Activated naive CD4-positive, alpha-beta T cell treated with anti-CD3 and anti-CD28 coated beads, Interleukin-2, amount 50 U/mL, for 24 hours (primary cell): ENCODE measurements around the gene ZNF513.

Experiments
- H3K27ac Mint-ChIP-seq: one replicate; pipeline ENCODE4 v1.8.0; 2021; ENCODE audit warnings: mild to moderate bottlenecking, mixed read lengths
- H3K27me3 Mint-ChIP-seq: one replicate; pipeline ENCODE4 v1.8.0; 2021; ENCODE audit warnings: mixed read lengths
- H3K36me3 Mint-ChIP-seq: one replicate; pipeline ENCODE4 v1.8.0; 2021; ENCODE audit warnings: mixed read lengths
- H3K4me1 Mint-ChIP-seq: one replicate; pipeline ENCODE4 v1.8.0; 2021; ENCODE audit warnings: mixed read lengths
- H3K4me3 Mint-ChIP-seq: one replicate; pipeline ENCODE4 v1.8.0; 2021; ENCODE audit warnings: mild to moderate bottlenecking, mixed read lengths
- H3K9me3 Mint-ChIP-seq: one replicate; pipeline ENCODE4 v1.8.0; 2021; ENCODE audit warnings: mixed read lengths

The ZNF513 gene

GRCh38 chr2:27400348-27401135, 20.0 kb upstream of the ZNF513 start:
- no peaks in the 10 kb centered on the region for H3K27me3 Mint-ChIP-seq
- peak overlapping the region; percentile 27 for H3K4me3 Mint-ChIP-seq
- H3K27ac Mint-ChIP-seq: peak overlapping the region; percentile 32
- H3K4me1 Mint-ChIP-seq: peaks cover 51% of the 10 kb centered on the region
- H3K36me3 Mint-ChIP-seq: peaks cover 9% of the 10 kb centered on the region
- no peaks in the 10 kb centered on the region for H3K9me3 Mint-ChIP-seq

- Mint-ChIP-seq H3K4me3 (peak overlapping the region; percentile 28), H3K9me3 (no peaks in the 10 kb centered on the region), H3K27me3 (no peaks in the 10 kb centered on the region), H3K27ac (no peak overlapping the region), H3K36me3 (peaks cover 10% of the 10 kb centered on the region), H3K4me1 (peaks cover 45% of the 10 kb centered on the region)
Observed at GRCh38 chr2:27398962-27399361, 18.4 kb upstream of the ZNF513 start.

- Mint-ChIP-seq H3K4me1 (peaks cover 43% of the 10 kb centered on the region), H3K4me3 (no peak overlapping the region), H3K36me3 (peaks cover 12% of the 10 kb centered on the region), H3K9me3 (no peaks in the 10 kb centered on the region), H3K27me3 (no peaks in the 10 kb centered on the region), H3K27ac (no peak overlapping the region)
Observed at GRCh38 chr2:27393225-27393624, 12.7 kb upstream of the ZNF513 start.

GRCh38 chr2:27390822-27391679, 10.5 kb upstream of the ZNF513 start:
- Mint-ChIP-seq H3K27ac (peak overlapping the region; percentile 65), H3K4me3 (peak overlapping the region; percentile 65)

GRCh38 chr2:27381577-27382181, 1.1 kb upstream of the ZNF513 start:
- Mint-ChIP-seq H3K27me3 (no peaks in the 10 kb centered on the region), H3K36me3 (peaks cover 14% of the 10 kb centered on the region), H3K4me1 (peaks cover 28% of the 10 kb centered on the region), H3K27ac (peak overlapping the region; percentile 88), H3K4me3 (peak overlapping the region; percentile 93), H3K9me3 (no peaks in the 10 kb centered on the region)

More at GRCh38 chr2:27390822-27391679, 10.5 kb upstream of the ZNF513 start:
- H3K27me3 Mint-ChIP-seq: no peaks in the 10 kb centered on the region
- no peaks in the 10 kb centered on the region for H3K9me3 Mint-ChIP-seq
- H3K4me1 Mint-ChIP-seq: peaks cover 32% of the 10 kb centered on the region
- H3K36me3 Mint-ChIP-seq: peaks cover 12% of the 10 kb centered on the region

- H3K27me3 Mint-ChIP-seq: no peaks in the 10 kb centered on the region
- H3K4me3 Mint-ChIP-seq: peak overlapping the region; percentile 93
- H3K4me1 Mint-ChIP-seq: peaks cover 31% of the 10 kb centered on the region
- H3K9me3 Mint-ChIP-seq: no peaks in the 10 kb centered on the region
- H3K36me3 Mint-ChIP-seq: peaks cover 13% of the 10 kb centered on the region
- peak overlapping the region; percentile 83 for H3K27ac Mint-ChIP-seq
Observed at GRCh38 chr2:27379836-27380625, 503 bp downstream of the ZNF513 start.

- H3K9me3 Mint-ChIP-seq: no peaks in the 10 kb centered on the region
- no peaks in the 10 kb centered on the region for H3K27me3 Mint-ChIP-seq
- peak overlapping the region; percentile 83 for H3K27ac Mint-ChIP-seq
- H3K4me1 Mint-ChIP-seq: peaks cover 35% of the 10 kb centered on the region
- peak overlapping the region; percentile 93 for H3K4me3 Mint-ChIP-seq
- H3K36me3 Mint-ChIP-seq: peaks cover 17% of the 10 kb centered on the region
Observed at GRCh38 chr2:27379383-27379835, 1.1 kb downstream of the ZNF513 start.

- H3K36me3 Mint-ChIP-seq: peaks cover 15% of the 10 kb centered on the region
- H3K27me3 Mint-ChIP-seq: no peaks in the 10 kb centered on the region
- H3K4me3 Mint-ChIP-seq: peak overlapping the region; percentile 93
- no peaks in the 10 kb centered on the region for H3K9me3 Mint-ChIP-seq
- H3K27ac Mint-ChIP-seq: peak overlapping the region; percentile 83
- peaks cover 40% of the 10 kb centered on the region for H3K4me1 Mint-ChIP-seq
Observed at GRCh38 chr2:27378809-27379290, 1.7 kb downstream of the ZNF513 start.

- Mint-ChIP-seq H3K27me3 (no peaks in the 10 kb centered on the region), H3K9me3 (no peaks in the 10 kb centered on the region), H3K36me3 (peaks cover 13% of the 10 kb centered on the region), H3K27ac (peak overlapping the region; percentile 65), H3K4me1 (peaks cover 40% of the 10 kb centered on the region), H3K4me3 (no peak overlapping the region)
Observed at GRCh38 chr2:27378096-27378808, 2.3 kb downstream of the ZNF513 start.

- H3K9me3 Mint-ChIP-seq: no peaks in the 10 kb centered on the region
- peaks cover 45% of the 10 kb centered on the region for H3K4me1 Mint-ChIP-seq
- H3K4me3 Mint-ChIP-seq: no peak overlapping the region
- no peaks in the 10 kb centered on the region for H3K27me3 Mint-ChIP-seq
- H3K36me3 Mint-ChIP-seq: peaks cover 16% of the 10 kb centered on the region
- H3K27ac Mint-ChIP-seq: no peak overlapping the region
Observed at GRCh38 chr2:27377618-27378095, 2.9 kb downstream of the ZNF513 start.

GRCh38 chr2:27376866-27377617, 3.5 kb downstream of the ZNF513 start:
- Mint-ChIP-seq H3K36me3 (peaks cover 17% of the 10 kb centered on the region), H3K27me3 (no peaks in the 10 kb centered on the region), H3K27ac (no peak overlapping the region), H3K4me3 (no peak overlapping the region), H3K9me3 (no peaks in the 10 kb centered on the region), H3K4me1 (peaks cover 51% of the 10 kb centered on the region)

- no peaks in the 10 kb centered on the region for H3K9me3 Mint-ChIP-seq
- peaks cover 51% of the 10 kb centered on the region for H3K4me1 Mint-ChIP-seq
- peaks cover 18% of the 10 kb centered on the region for H3K36me3 Mint-ChIP-seq
- H3K4me3 Mint-ChIP-seq: no peak overlapping the region
- H3K27me3 Mint-ChIP-seq: no peaks in the 10 kb centered on the region
- no peak overlapping the region for H3K27ac Mint-ChIP-seq
Observed at GRCh38 chr2:27376151-27376865, 4.2 kb downstream of the ZNF513 start.

- peaks cover 19% of the 10 kb centered on the region for H3K36me3 Mint-ChIP-seq
- no peaks in the 10 kb centered on the region for H3K27me3 Mint-ChIP-seq
- no peak overlapping the region for H3K4me3 Mint-ChIP-seq
- H3K9me3 Mint-ChIP-seq: no peaks in the 10 kb centered on the region
- H3K4me1 Mint-ChIP-seq: peaks cover 45% of the 10 kb centered on the region
- no peak overlapping the region for H3K27ac Mint-ChIP-seq
Observed at GRCh38 chr2:27375513-27376099, 4.9 kb downstream of the ZNF513 start.
